ENCODE measurements around the gene TSGA10IP.
"Not testable (repeated sequence)": the region's sequence is repeated elsewhere in the genome, so short reads cannot be mapped to it uniquely, and the experiment has no call there.

Gene TSGA10IP

GRCh38 chr11:65947603-65948125 lies 2.4 kb downstream of the TSGA10IP start:
- DNase-seq (ENCODE audit: low read depth): no peak

- DNase-seq (ENCODE audit: low read depth): not testable (repeated sequence)
Observed at GRCh38 chr11:65950711-65951110, 5.4 kb downstream of the TSGA10IP start.

- DNase-seq (ENCODE audit: low read depth): not testable (repeated sequence)
Observed at GRCh38 chr11:65951641-65952040, 6.4 kb downstream of the TSGA10IP start.

- DNase-seq (ENCODE audit: low read depth): no peak
Observed at GRCh38 chr11:65952052-65952521, 6.8 kb downstream of the TSGA10IP start.

GRCh38 chr11:65953471-65953870 lies 8.2 kb downstream of the TSGA10IP start:
- DNase-seq (ENCODE audit: low read depth): no peak

- no peak for DNase-seq (ENCODE audit: low read depth)
Observed at GRCh38 chr11:65954771-65955170, 9.5 kb downstream of the TSGA10IP start.

- no peak for DNase-seq (ENCODE audit: low read depth)
Observed at GRCh38 chr11:65958291-65958690, 13.0 kb downstream of the TSGA10IP start.

GRCh38 chr11:65958774-65959420 lies 13.6 kb downstream of the TSGA10IP start:
- no peak for DNase-seq (ENCODE audit: low read depth)

GRCh38 chr11:65960824-65961266 lies 15.6 kb downstream of the TSGA10IP start:
- DNase-seq (ENCODE audit: low read depth): no peak

- DNase-seq (ENCODE audit: low read depth): peak; percentile 86
Observed at GRCh38 chr11:65961267-65962140, 16.2 kb downstream of the TSGA10IP start, which contains the start of gene SART1. Gene SART1 (plus strand): TSS chr11:65961734. CDS start chr11:65961781, 47 bp downstream.

- DNase-seq (ENCODE audit: low read depth): no peak
Observed at GRCh38 chr11:65962141-65962564, 16.9 kb downstream of the TSGA10IP start.

GRCh38 chr11:65964906-65965305 lies 19.6 kb downstream of the TSGA10IP start:
- DNase-seq (ENCODE audit: low read depth): no peak

- DNase-seq (ENCODE audit: low read depth): no peak
Observed at GRCh38 chr11:65965986-65966762, 20.9 kb downstream of the TSGA10IP start.

GRCh38 chr11:65967329-65967934 lies 22.2 kb downstream of the TSGA10IP start:
- DNase-seq (ENCODE audit: low read depth): no peak

GRCh38 chr11:65968600-65969482 lies 23.6 kb downstream of the TSGA10IP start:
- DNase-seq (ENCODE audit: low read depth): no peak

- DNase-seq (ENCODE audit: low read depth): no peak
Observed at GRCh38 chr11:65972116-65972515, 26.8 kb downstream of the TSGA10IP start.

GRCh38 chr11:65973439-65974110 lies 28.3 kb downstream of the TSGA10IP start:
- no peak for DNase-seq (ENCODE audit: low read depth)

GRCh38 chr11:65975771-65976170 lies 30.5 kb downstream of the TSGA10IP start:
- no peak for DNase-seq (ENCODE audit: low read depth)

GRCh38 chr11:65976216-65977176 lies 31.2 kb downstream of the TSGA10IP start:
- no peak for DNase-seq (ENCODE audit: low read depth)

Measured in stimulated activated CD8-positive, alpha-beta memory T cell treated with anti-CD3 and anti-CD28 coated beads, Interleukin-15, amount 100 ng/mL, for 24 hours (primary cell).